Inflammatory macrophage treated with lipopolysaccharide for 1 hour (primary cell): ENCODE measurements around the gene ACOX2.
A peak's percentile ranks its signal among the peaks of the same experiment; 100 is the strongest.
"Not testable (repeated sequence)": the region's sequence is repeated elsewhere in the genome, so short reads cannot be mapped to it uniquely, and the experiment has no call there.

Experiments used
- DNase-seq, 2 donors: peaks; one replicate each; pipeline ENCODE4 v3.0.0-alpha.2; 2020 to 2022

ACOX2 gene

GRCh38 chr3:58534592-58535494 is 2.1 kb downstream of the ACOX2 start:
- no peak for DNase-seq

- DNase-seq = peak; percentile 72 to 87
These were observed 4.2 kb downstream of the ACOX2 start for GRCh38 chr3:58532794-58533220.

GRCh38 chr3:58531956-58532355 is 5.0 kb downstream of the ACOX2 start:
- no peak for DNase-seq

- DNase-seq = no peak
These were observed 5.4 kb downstream of the ACOX2 start for GRCh38 chr3:58531555-58531954.

- DNase-seq = no peak
These were observed 6.6 kb downstream of the ACOX2 start for GRCh38 chr3:58530354-58530865.

GRCh38 chr3:58529516-58530353 is 7.3 kb downstream of the ACOX2 start:
- no peak for DNase-seq

GRCh38 chr3:58528629-58529028 is 8.4 kb downstream of the ACOX2 start:
- DNase-seq = no peak

GRCh38 chr3:58527440-58527839 is 9.6 kb downstream of the ACOX2 start:
- not testable (repeated sequence) for DNase-seq

- peak; percentile 83 to 87 for DNase-seq
These were observed 10.5 kb downstream of the ACOX2 start for GRCh38 chr3:58526515-58526957.

GRCh38 chr3:58524326-58524888 is 12.6 kb downstream of the ACOX2 start:
- DNase-seq = no peak

GRCh38 chr3:58522759-58523425 is 14.1 kb downstream of the ACOX2 start:
- no peak for DNase-seq

- no peak for DNase-seq
These were observed 14.9 kb downstream of the ACOX2 start for GRCh38 chr3:58521917-58522631.

- DNase-seq = no peak
These were observed 15.7 kb downstream of the ACOX2 start for GRCh38 chr3:58521336-58521670.

GRCh38 chr3:58520403-58521335 is 16.3 kb downstream of the ACOX2 start:
- DNase-seq = no peak

- DNase-seq = no peak
These were observed 17.2 kb downstream of the ACOX2 start for GRCh38 chr3:58519668-58520402.

- no peak for DNase-seq
These were observed 18.6 kb downstream of the ACOX2 start for GRCh38 chr3:58518291-58518789.

- no peak for DNase-seq
These were observed 22.6 kb downstream of the ACOX2 start for GRCh38 chr3:58514405-58514804.

GRCh38 chr3:58508437-58508836 is 28.6 kb downstream of the ACOX2 start:
- DNase-seq = no peak

- no peak for DNase-seq
These were observed 29.5 kb downstream of the ACOX2 start for GRCh38 chr3:58507356-58508078.
